ENCODE data around the gene CALCR. TPM values are rescaled to one million over a fixed set of nuclear protein-coding genes. Genes with fewer than 3 reads are reported as not detected.

CALCR gene
- total RNA-seq, 1 experiment from 2014 or later = not detected

DNA sequence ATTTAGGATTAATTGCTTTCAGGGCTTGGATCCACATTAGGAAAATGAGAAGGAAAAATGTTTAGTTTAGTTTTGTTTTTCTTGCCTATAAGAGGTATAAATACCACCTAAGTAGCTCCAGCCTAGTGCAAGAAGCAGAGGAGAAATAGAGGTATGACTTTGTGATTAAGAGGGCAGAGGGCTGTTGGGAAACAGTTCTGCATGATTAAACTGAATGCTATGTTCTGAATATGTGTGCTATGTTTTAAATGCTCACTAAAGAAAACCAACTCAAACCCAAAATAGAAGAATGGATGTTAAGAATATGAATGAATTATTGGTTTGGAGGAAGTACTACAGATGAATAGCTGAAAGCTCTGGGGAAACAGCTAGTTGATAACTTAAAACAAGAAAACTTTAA is 7.6 kb downstream of the CALCR start:
- H3K27me3 Mint-ChIP-seq (ENCODE audit: insufficient read depth, unreplicated experiment) = peaks cover 18% of the 10 kb centered on the region
- Histone ChIP-seq H3K4me3 (ENCODE audit: low read depth, low read length) (no peak overlapping the region), H3K27me3 (replicated peaks; ENCODE audit: control insufficient read depth, insufficient read depth, low read length) (no peaks in the 10 kb centered on the region), H3K9me3 (no peaks in the 10 kb centered on the region), H3K4me1 (no peaks in the 10 kb centered on the region), H3K36me3 (ENCODE audit: control insufficient read depth, insufficient read depth, low read length) (no peaks in the 10 kb centered on the region)
- H3K4me1 Mint-ChIP-seq (ENCODE audit: low read depth, unreplicated experiment) = no peaks in the 10 kb centered on the region
- DNase-seq = no peak
- no peak overlapping the region for H3K4me3 Mint-ChIP-seq (ENCODE audit: unreplicated experiment)
- no peak for TF ChIP-seq CTCF (IDR thresholded peaks at IDR 0.05; ENCODE audit: insufficient read depth in 1 of 2, low read depth in 1 of 2, low read length in 1 of 2, severe bottlenecking in 1 of 2, unreplicated experiment in 1 of 2)
- ChIA-PET CTCF (no interaction called here), POLR2A (no interaction called here)
- no peak overlapping the region for H3K27ac Mint-ChIP-seq (ENCODE audit: unreplicated experiment)
- no TSS peak for BruUV-seq (replicated peaks)
- H3K36me3 Mint-ChIP-seq (ENCODE audit: insufficient read depth, unreplicated experiment) = no peaks in the 10 kb centered on the region
- intact Hi-C loops (cut with micrococcal nuclease; ENCODE audit: unreplicated experiment) = no loop called here
- H3K9me3 Mint-ChIP-seq (ENCODE audit: unreplicated experiment) = no peaks in the 10 kb centered on the region

DNA sequence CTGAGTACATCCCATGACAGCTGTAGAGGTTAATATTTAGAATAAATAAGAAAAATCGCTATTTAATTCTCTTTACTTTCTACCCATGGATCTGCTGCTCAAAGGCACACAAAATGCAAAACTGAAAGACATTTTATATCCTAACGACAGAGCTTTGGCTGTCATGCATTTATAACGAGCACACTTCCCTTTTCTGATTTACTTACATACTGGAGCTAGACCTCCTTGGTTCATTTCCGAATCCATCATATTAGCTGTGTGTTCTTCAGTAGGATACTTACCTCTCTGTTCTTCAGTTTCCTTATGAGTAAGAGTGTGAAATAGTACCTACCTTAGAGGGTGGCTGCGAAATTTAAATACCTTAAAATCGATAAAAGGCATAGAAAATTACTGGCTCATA is 10.9 kb downstream of the CALCR start:
- TF ChIP-seq CTCF (IDR thresholded peaks at IDR 0.05; ENCODE audit: insufficient read depth in 1 of 2, low read depth in 1 of 2, low read length in 1 of 2, severe bottlenecking in 1 of 2, unreplicated experiment in 1 of 2) = no peak
- H3K27me3 ChIP-seq (replicated peaks; ENCODE audit: control insufficient read depth, insufficient read depth, low read length) = no peaks in the 10 kb centered on the region
- no peak for DNase-seq
- H3K9me3 ChIP-seq = no peaks in the 10 kb centered on the region
- CTCF ChIA-PET = no interaction called here
- no peaks in the 10 kb centered on the region for H3K4me1 ChIP-seq
- no peaks in the 10 kb centered on the region for H3K36me3 Mint-ChIP-seq (ENCODE audit: insufficient read depth, unreplicated experiment)
- POLR2A ChIA-PET = no interaction called here
- peaks cover 17% of the 10 kb centered on the region for H3K27me3 Mint-ChIP-seq (ENCODE audit: insufficient read depth, unreplicated experiment)
- no TSS peak for BruUV-seq (replicated peaks)
- H3K9me3 Mint-ChIP-seq (ENCODE audit: unreplicated experiment) = no peaks in the 10 kb centered on the region
- H3K4me1 Mint-ChIP-seq (ENCODE audit: low read depth, unreplicated experiment) = no peaks in the 10 kb centered on the region
- H3K4me3 Mint-ChIP-seq (ENCODE audit: unreplicated experiment) = no peak overlapping the region
- no peak overlapping the region for H3K4me3 ChIP-seq (ENCODE audit: low read depth, low read length)
- no peaks in the 10 kb centered on the region for H3K36me3 ChIP-seq (ENCODE audit: control insufficient read depth, insufficient read depth, low read length)
- H3K27ac Mint-ChIP-seq (ENCODE audit: unreplicated experiment) = no peak overlapping the region
- intact Hi-C loops (cut with micrococcal nuclease; ENCODE audit: unreplicated experiment) = no loop called here

- H3K4me3 Mint-ChIP-seq (ENCODE audit: unreplicated experiment) = no peak overlapping the region
- DNase-seq = no peak
- Histone ChIP-seq H3K9me3 (no peaks in the 10 kb centered on the region), H3K36me3 (ENCODE audit: control insufficient read depth, insufficient read depth, low read length) (no peaks in the 10 kb centered on the region), H3K4me1 (no peaks in the 10 kb centered on the region), H3K27me3 (replicated peaks; ENCODE audit: control insufficient read depth, insufficient read depth, low read length) (no peaks in the 10 kb centered on the region), H3K4me3 (ENCODE audit: low read depth, low read length) (no peak overlapping the region)
- H3K27ac Mint-ChIP-seq (ENCODE audit: unreplicated experiment) = no peak overlapping the region
- no peaks in the 10 kb centered on the region for H3K9me3 Mint-ChIP-seq (ENCODE audit: unreplicated experiment)
- ChIA-PET CTCF (no interaction called here), POLR2A (no interaction called here)
- no peak for TF ChIP-seq CTCF (IDR thresholded peaks at IDR 0.05; ENCODE audit: insufficient read depth in 1 of 2, low read depth in 1 of 2, low read length in 1 of 2, severe bottlenecking in 1 of 2, unreplicated experiment in 1 of 2)
- no TSS peak for BruUV-seq (replicated peaks)
- no peaks in the 10 kb centered on the region for H3K4me1 Mint-ChIP-seq (ENCODE audit: low read depth, unreplicated experiment)
- intact Hi-C loops (cut with micrococcal nuclease; ENCODE audit: unreplicated experiment) = no loop called here
- peaks cover 13% of the 10 kb centered on the region for H3K27me3 Mint-ChIP-seq (ENCODE audit: insufficient read depth, unreplicated experiment)
- H3K36me3 Mint-ChIP-seq (ENCODE audit: insufficient read depth, unreplicated experiment) = no peaks in the 10 kb centered on the region
Measured at GRCh38 chr7:93562936-93563335, 11.6 kb downstream of the CALCR start.

All from Caco-2 (cell line).